Measurements from ENCODE around the gene ZNF469. TPM values are rescaled to one million over a fixed set of nuclear protein-coding genes. Genes with fewer than 3 reads are reported as not detected.

The ZNF469 gene
- total RNA-seq, 4 donors from 2014 or later, result 0.96 to 4.8 (median 2.1) TPM

DNA sequence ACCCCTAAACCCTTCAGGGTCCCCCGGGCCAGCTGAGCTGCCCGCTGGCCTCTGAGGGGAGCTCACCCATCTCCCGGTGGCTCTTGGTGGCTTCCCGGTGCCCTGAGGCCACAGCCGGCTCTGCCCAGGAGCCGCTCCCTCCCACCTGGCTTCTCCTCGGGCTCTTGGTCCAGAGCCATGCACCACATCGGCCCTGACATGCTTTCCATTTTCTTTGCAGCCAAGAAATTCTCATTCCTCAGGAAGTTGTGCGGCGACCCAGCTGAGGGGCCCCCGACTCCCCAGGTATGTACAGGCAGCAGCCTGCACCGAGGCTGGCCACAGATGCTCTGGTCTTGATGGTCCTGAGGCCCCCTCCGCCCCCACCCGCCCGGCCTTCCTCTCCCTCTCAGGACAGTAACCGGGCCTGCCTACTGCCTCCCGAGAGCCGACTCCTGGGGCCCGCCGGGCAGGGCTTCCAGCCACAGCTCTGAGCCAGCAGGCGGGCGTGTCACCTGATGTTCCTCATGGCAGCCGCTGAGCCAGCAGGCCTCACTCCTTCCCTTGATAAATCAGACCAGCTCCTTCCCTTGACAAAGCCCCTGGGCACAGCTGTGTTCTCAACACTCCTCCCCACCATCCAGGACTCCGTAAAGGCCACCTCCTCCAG lies 42.0 kb downstream of the ZNF469 start:
- peaks cover 31% of the 10 kb centered on the region for H3K27me3 ChIP-seq
- WGBS, 2 donors (ENCODE audit: low coverage in 1 of 2), result 31% methylated on average over 11 of the region's 24 CpGs; no CpG with 5 or more reads in 1 of the 2 donors

DNA sequence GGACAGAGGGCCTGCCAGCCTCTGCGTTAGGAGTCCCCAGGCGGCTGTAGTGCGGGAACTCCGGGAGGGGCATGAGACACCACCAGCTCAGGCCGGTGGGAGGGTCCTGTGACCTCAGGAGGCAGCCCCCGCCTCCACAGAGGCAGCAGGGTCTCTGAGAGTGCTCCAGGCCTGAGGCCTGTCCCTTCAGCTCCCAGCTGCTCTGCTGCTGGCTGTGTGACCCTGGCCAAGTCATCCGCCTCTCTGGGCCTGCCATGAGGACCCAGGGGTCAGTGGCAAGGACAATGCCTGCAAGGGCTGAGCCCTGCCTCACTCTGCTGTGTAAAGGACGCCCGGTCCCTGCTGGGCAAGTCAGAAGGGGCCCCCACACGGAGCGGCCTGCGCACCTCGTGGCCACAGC lies 43.3 kb downstream of the ZNF469 start:
- ATAC-seq, result no peak
- WGBS, 2 donors (ENCODE audit: low coverage in 1 of 2), result 67% methylated on average over 3 of the region's 13 CpGs; no CpG with 5 or more reads in 1 of the 2 donors

More for the DNA sequence above, 42.0 kb downstream of the ZNF469 start:
- no peak overlapping the region for H3K27ac ChIP-seq
- no peak overlapping the region for H3K4me3 ChIP-seq
- H3K9me3 ChIP-seq, result no peaks in the 10 kb centered on the region
- peaks cover 0 to 22% (median 0%) of the 10 kb centered on the region in 3 donors for H3K4me1 ChIP-seq
- TF ChIP-seq EP300 (IDR thresholded peaks at IDR 0.05), result no peak
- TF ChIP-seq POLR2AphosphoS5 (IDR thresholded peaks at IDR 0.05), result no peak
- TF ChIP-seq, protein P1, sequence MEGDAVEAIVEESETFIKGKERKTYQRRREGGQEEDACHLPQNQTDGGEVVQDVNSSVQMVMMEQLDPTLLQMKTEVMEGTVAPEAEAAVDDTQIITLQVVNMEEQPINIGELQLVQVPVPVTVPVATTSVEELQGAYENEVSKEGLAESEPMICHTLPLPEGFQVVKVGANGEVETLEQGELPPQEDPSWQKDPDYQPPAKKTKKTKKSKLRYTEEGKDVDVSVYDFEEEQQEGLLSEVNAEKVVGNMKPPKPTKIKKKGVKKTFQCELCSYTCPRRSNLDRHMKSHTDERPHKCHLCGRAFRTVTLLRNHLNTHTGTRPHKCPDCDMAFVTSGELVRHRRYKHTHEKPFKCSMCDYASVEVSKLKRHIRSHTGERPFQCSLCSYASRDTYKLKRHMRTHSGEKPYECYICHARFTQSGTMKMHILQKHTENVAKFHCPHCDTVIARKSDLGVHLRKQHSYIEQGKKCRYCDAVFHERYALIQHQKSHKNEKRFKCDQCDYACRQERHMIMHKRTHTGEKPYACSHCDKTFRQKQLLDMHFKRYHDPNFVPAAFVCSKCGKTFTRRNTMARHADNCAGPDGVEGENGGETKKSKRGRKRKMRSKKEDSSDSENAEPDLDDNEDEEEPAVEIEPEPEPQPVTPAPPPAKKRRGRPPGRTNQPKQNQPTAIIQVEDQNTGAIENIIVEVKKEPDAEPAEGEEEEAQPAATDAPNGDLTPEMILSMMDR (IDR thresholded peaks at IDR 0.05), result no peak
- TF ChIP-seq POLR2A (IDR thresholded peaks at IDR 0.05), result no peak
- ATAC-seq, result peak; percentile 28
- H3K36me3 ChIP-seq, result no peaks in the 10 kb centered on the region

DNA sequence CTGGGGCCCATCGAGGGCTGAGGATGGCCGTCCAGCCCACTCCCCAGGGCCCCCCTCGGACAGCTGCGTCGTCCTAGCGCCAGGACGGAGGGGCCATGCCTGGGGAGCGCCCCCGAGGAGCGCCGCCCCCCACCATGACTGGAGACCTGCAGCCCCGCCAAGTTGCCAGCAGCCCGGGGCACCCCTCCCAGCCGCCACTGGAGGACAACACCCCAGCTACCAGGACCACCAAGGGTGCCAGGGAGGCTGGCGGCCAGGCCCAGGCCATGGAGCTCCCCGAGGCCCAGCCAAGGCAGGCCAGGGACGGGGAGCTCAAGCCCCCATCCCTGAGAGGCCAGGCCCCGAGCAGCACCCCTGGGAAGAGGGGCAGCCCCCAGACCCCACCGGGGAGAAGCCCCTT lies 44.6 kb downstream of the ZNF469 start:
- TF ChIP-seq, protein P1 (IDR thresholded peaks at IDR 0.05), result no peak
- TF ChIP-seq POLR2AphosphoS5 (IDR thresholded peaks at IDR 0.05), result no peak
- no peak for TF ChIP-seq EP300 (IDR thresholded peaks at IDR 0.05)
- no peak for TF ChIP-seq POLR2A (IDR thresholded peaks at IDR 0.05)
- H3K27me3 ChIP-seq, result peaks cover 45% of the 10 kb centered on the region
- ATAC-seq, result no peak
- WGBS, 2 donors (ENCODE audit: low coverage in 1 of 2), result no CpG with 5 or more reads among the region's 19 CpGs
- H3K27ac ChIP-seq, result no peak overlapping the region
- no peaks in the 10 kb centered on the region for H3K9me3 ChIP-seq
- no peaks in the 10 kb centered on the region for H3K36me3 ChIP-seq
- H3K4me1 ChIP-seq, result peaks cover 0 to 40% (median 6%) of the 10 kb centered on the region in 3 donors
- H3K4me3 ChIP-seq, result no peak overlapping the region

More for the DNA sequence above, 43.3 kb downstream of the ZNF469 start:
- H3K4me1 ChIP-seq, result peaks cover 0 to 35% (median 6%) of the 10 kb centered on the region in 3 donors
- H3K27ac ChIP-seq, result no peak overlapping the region
- no peak overlapping the region for H3K4me3 ChIP-seq
- H3K36me3 ChIP-seq, result no peaks in the 10 kb centered on the region
- TF ChIP-seq POLR2A (IDR thresholded peaks at IDR 0.05), result no peak
- H3K9me3 ChIP-seq, result no peaks in the 10 kb centered on the region
- peaks cover 36% of the 10 kb centered on the region for H3K27me3 ChIP-seq

DNA sequence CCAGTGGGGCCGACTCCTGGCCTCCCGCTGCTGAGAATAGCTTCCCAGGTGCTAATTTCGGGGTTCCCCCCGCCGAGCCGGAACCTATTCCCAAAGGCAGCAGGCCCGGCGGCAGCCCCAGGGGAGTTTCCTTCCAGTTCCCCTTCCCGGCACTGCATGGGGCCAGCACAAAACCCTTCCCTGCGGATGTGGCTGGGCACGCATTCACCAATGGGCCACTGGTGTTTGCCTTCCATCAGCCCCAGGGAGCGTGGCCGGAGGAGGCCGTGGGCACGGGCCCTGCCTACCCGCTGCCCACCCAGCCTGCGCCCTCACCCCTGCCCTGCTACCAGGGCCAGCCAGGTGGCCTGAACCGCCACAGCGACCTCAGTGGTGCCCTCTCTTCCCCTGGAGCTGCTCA lies 45.4 kb downstream of the ZNF469 start:
- peaks cover 53% of the 10 kb centered on the region for H3K27me3 ChIP-seq
- no peak for TF ChIP-seq EP300 (IDR thresholded peaks at IDR 0.05)
- H3K9me3 ChIP-seq, result no peaks in the 10 kb centered on the region
- WGBS, 2 donors (ENCODE audit: low coverage in 1 of 2), result 93% methylated on average over 3 of the region's 19 CpGs; no CpG with 5 or more reads in 1 of the 2 donors
- peaks cover 0 to 40% (median 6%) of the 10 kb centered on the region in 3 donors for H3K4me1 ChIP-seq
- H3K36me3 ChIP-seq, result no peaks in the 10 kb centered on the region
- no peak for ATAC-seq
- no peak overlapping the region for H3K4me3 ChIP-seq
- no peak overlapping the region for H3K27ac ChIP-seq

DNA sequence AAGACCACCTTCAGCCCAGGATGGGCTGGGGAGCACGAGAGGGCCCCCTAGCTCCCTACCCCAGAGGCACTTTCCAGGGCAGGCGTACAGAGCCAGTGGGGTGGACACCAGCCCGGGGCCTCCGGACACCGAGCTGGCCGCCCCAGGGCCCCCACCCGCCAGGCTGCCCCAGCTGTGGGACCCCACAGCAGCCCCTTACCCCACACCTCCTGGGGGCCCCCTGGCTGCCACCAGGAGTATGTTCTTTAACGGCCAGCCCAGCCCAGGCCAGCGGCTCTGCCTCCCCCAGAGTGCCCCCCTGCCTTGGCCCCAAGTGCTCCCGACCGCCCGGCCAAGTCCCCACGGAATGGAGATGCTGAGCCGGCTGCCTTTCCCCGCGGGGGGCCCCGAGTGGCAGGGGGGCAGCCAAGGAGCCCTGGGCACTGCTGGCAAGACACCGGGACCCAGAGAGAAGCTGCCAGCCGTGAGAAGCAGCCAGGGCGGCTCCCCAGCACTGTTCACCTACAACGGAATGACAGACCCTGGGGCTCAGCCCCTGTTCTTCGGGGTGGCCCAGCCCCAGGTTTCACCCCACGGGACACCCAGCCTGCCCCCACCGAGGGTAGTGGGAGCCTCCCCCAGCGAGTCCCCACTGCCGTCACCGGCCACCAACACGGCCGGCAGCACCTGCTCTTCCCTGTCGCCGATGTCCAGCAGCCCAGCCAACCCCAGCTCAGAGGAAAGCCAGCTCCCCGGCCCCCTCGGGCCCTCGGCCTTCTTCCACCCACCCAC lies 46.0 kb downstream of the ZNF469 start:
- H3K27me3 ChIP-seq, result peaks cover 59% of the 10 kb centered on the region
- no peak overlapping the region for H3K4me3 ChIP-seq
- no peaks in the 10 kb centered on the region for H3K36me3 ChIP-seq
- no peak overlapping the region for H3K27ac ChIP-seq
- H3K4me1 ChIP-seq, result peaks cover 0 to 40% (median 6%) of the 10 kb centered on the region in 3 donors
- 93% methylated on average over 5 of the region's 34 CpGs; no CpG with 5 or more reads in 1 of the 2 donors for WGBS, 2 donors (ENCODE audit: low coverage in 1 of 2)
- TF ChIP-seq POLR2AphosphoS5 (IDR thresholded peaks at IDR 0.05) (no peak), EP300 (IDR thresholded peaks at IDR 0.05) (no peak)
- TF ChIP-seq, protein P1 (IDR thresholded peaks at IDR 0.05), result no peak
- ATAC-seq, result no peak
- H3K9me3 ChIP-seq, result no peaks in the 10 kb centered on the region

All from gastroesophageal sphincter (tissue), 4 donors.